B cell (primary cell): ENCODE measurements around the gene RDH13. TPM values are rescaled to one million over a fixed set of nuclear protein-coding genes. Genes with fewer than 3 reads are reported as not detected.

Experiments
- ATAC-seq: fragments of 200-7000 bp; cut with Tn5 transposase; one replicate; pipeline ENCODE4 v1.10.0; 2021; ENCODE audit warnings: low read depth, mild to moderate bottlenecking, moderate number of reproducible peaks, moderate library complexity
- CTCF ChIA-PET: fragments of 350-600 bp; sonication (Branson Sonifier 250); formaldehyde crosslinking; loops from one replicate; lab custom pipeline; 2021; ENCODE audit warnings: antibody characterized with exemption, inconsistent platforms; lab: Charles Lee
- POLR2A ChIA-PET: fragments of 350-600 bp; sonication (Branson Sonifier 250); formaldehyde crosslinking; loops from one replicate; lab custom pipeline; 2021; ENCODE audit warnings: antibody characterized with exemption; lab: Charles Lee
- DNase-seq: peaks from one replicate; pipeline ENCODE4 v3.0.0; 2013
- H2AFZ ChIP-seq: 2 replicates; pipeline ENCODE4 v1.6.1; 2012; ENCODE audit warnings: mild to moderate bottlenecking, low read depth, low read length; ENCODE audit not compliant: insufficient read depth, poor library complexity, severe bottlenecking
- H3K27ac ChIP-seq, 2 donors: 1 replicate in 1 of 2; 2 replicates in 1 of 2; pipeline ENCODE4 v1.5.1; 2012 to 2013; ENCODE audit warnings: low read length in 2 of 2, mild to moderate bottlenecking in 2 of 2, moderate library complexity in 1 of 2
- H3K27me3 ChIP-seq, 4 experiments: fragments of 200-600 bp in 1 of 4; sonication (generic) in 1 of 4; replicated peaks in 1 of 4; 1 replicate in 2 of 4; 2 replicates in 2 of 4; pipeline versions ENCODE4 v1.6.1 to v1.7.0; 2013 to 2016; ENCODE audit warnings: low read length in 3 of 4, mild to moderate bottlenecking in 2 of 4, mixed read lengths in 1 of 4, moderate library complexity in 1 of 4; ENCODE audit not compliant: insufficient read depth in 4 of 4, control insufficient read depth in 3 of 4; ENCODE audit errors: control extremely low read depth in 1 of 4
- H3K36me3 ChIP-seq, 2 experiments: replicated peaks in 1 of 2; 1 replicate in 1 of 2; 2 replicates in 1 of 2; pipeline versions ENCODE4 v1.6.1 to v1.7.1; 2013; ENCODE audit warnings: low read length in 1 of 2; ENCODE audit not compliant: insufficient read depth in 2 of 2, control insufficient read depth in 1 of 2; ENCODE audit errors: control extremely low read depth in 1 of 2, extremely low read depth in 1 of 2
- H3K4me1 ChIP-seq, 2 donors: fragments of 200-600 bp in 1 of 2; sonication (generic) in 1 of 2; 1 replicate in 1 of 2; 2 replicates in 1 of 2; pipeline versions ENCODE4 v1.5.1 to v1.6.1; 2013 to 2017; ENCODE audit warnings: low read length in 2 of 2; ENCODE audit not compliant: control insufficient read depth in 2 of 2, insufficient read depth in 2 of 2
- H3K4me2 ChIP-seq: replicated peaks from 2 replicates; pipeline ENCODE3; 2012; ENCODE audit warnings: mild to moderate bottlenecking, low read depth, low read length; ENCODE audit not compliant: poor library complexity, severe bottlenecking
- H3K4me3 ChIP-seq, 5 experiments: fragments of 200-600 bp in 1 of 5; sonication (generic) in 1 of 5; 1 replicate in 3 of 5; 2 replicates in 2 of 5; pipeline versions ENCODE4 v1.5.1 to v1.7.0; 2011 to 2016; ENCODE audit warnings: low read length in 4 of 5, mild to moderate bottlenecking in 4 of 5, low read depth in 2 of 5, control low read depth in 1 of 5, moderate library complexity in 1 of 5; ENCODE audit not compliant: insufficient read depth in 1 of 5; ENCODE audit errors: control extremely low read depth in 1 of 5, extremely low read depth in 1 of 5
- H3K79me2 ChIP-seq: fragments of 200-600 bp; sonication (generic); one replicate; pipeline ENCODE4 v1.6.0; 2016; ENCODE audit warnings: low read length; ENCODE audit not compliant: control insufficient read depth, insufficient read depth
- H3K9ac ChIP-seq: fragments of 200-600 bp; sonication (generic); 2 replicates; pipeline ENCODE4 v1.6.1; 2017; ENCODE audit warnings: mild to moderate bottlenecking, low read length, moderate library complexity
- H3K9me3 ChIP-seq, 3 donors: one replicate each; pipeline versions ENCODE4 v1.6.1 to v1.7.1; 2013; ENCODE audit warnings: low read length in 2 of 3; ENCODE audit not compliant: control insufficient read depth in 2 of 3, insufficient read depth in 1 of 3; ENCODE audit errors: control extremely low read depth in 1 of 3
- H4K20me1 ChIP-seq: 2 replicates; pipeline ENCODE4 v1.6.0; 2012; ENCODE audit warnings: mild to moderate bottlenecking, low read length; ENCODE audit not compliant: insufficient read depth, control insufficient read depth, poor library complexity, severe bottlenecking
- H3K27ac Mint-ChIP-seq: one replicate; pipeline ENCODE4 v1.8.0; 2021; ENCODE audit warnings: mixed read lengths
- H3K27me3 Mint-ChIP-seq: one replicate; pipeline ENCODE4 v1.8.0; 2021; ENCODE audit warnings: mixed read lengths
- H3K4me1 Mint-ChIP-seq: one replicate; pipeline ENCODE4 v1.8.0; 2021; ENCODE audit warnings: mixed read lengths
- H3K4me3 Mint-ChIP-seq: one replicate; pipeline ENCODE4 v1.8.0; 2021; ENCODE audit warnings: mixed read lengths
- H3K9me3 Mint-ChIP-seq: one replicate; pipeline ENCODE4 v1.8.0; 2022; ENCODE audit warnings: mixed read lengths; ENCODE audit not compliant: insufficient read depth
- CTCF ChIP-seq: fragments of 200-600 bp; IDR thresholded peaks from one replicate; pipeline ENCODE4 v1.8.0; 2022; ENCODE audit warnings: antibody characterized with exemption, mild to moderate bottlenecking
- EZH2 ChIP-seq: IDR thresholded peaks from 2 replicates; pipeline ENCODE4 v1.6.1; 2012; ENCODE audit warnings: borderline replicate concordance, low read depth, mild to moderate bottlenecking, moderate library complexity, low read length; ENCODE audit not compliant: insufficient read depth, poor library complexity, severe bottlenecking
- WGBS: methylation state at CpG from one replicate; pipeline ENCODE4 v1.1.5; 2013; ENCODE audit warnings: missing lambda C conversion rate; ENCODE audit not compliant: insufficient coverage; 5-methylcytosine and 5-hydroxymethylcytosine counted together
- intact Hi-C: fragments of 100-400 bp; cut with micrococcal nuclease; formaldehyde crosslinking; loops from one replicate; pipeline ENCODE4 v1.10.0; 2022
- polyA plus RNA-seq: library from polyadenylated mRNA; depleted of rRNA; stranded (reverse); fragments of >200 nt; gene quantifications from 2 replicates; pipeline ENCODE4 v1.2.3, GENCODE V29; 2012
- total RNA-seq, 2 donors: library from RNA; stranded (reverse); fragments of 120-200 nt in 1 of 2; gene quantifications; 1 replicate in 1 of 2; 2 replicates in 1 of 2; pipeline versions ENCODE4 v1.2.3 to v1.2.4, GENCODE V29; 2013 to 2022

Gene RDH13
- total and polyA plus RNA-seq, 2 donors (not counting 1 experiment from before 2014, with no cell fraction given): 17.5 to 20.4 TPM

GRCh38 chr19:55058781-55059610 is 4.0 kb downstream of the RDH13 start:
- 99% methylated on average over 16 of the region's 23 CpGs for WGBS
- Mint-ChIP-seq H3K4me3 (no peak overlapping the region), H3K27me3 (no peaks in the 10 kb centered on the region), H3K9me3 (no peaks in the 10 kb centered on the region), H3K4me1 (peaks cover 6% of the 10 kb centered on the region), H3K27ac (no peak overlapping the region)
- Histone ChIP-seq H3K27me3 (peaks cover 0 to 5% (median 0%) of the 10 kb centered on the region in 4 experiments), H4K20me1 (no peaks in the 10 kb centered on the region), H3K4me1 (peaks cover 7 to 13% of the 10 kb centered on the region in 2 donors), H3K79me2 (peaks cover 13% of the 10 kb centered on the region), H3K9me3 (peaks cover 0 to 21% (median 0%) of the 10 kb centered on the region in 3 donors), H3K4me3 (no peak overlapping the region), H3K36me3 (peaks cover 4 to 28% of the 10 kb centered on the region in 2 experiments), H3K4me2 (no peak overlapping the region), H3K9ac (no peak overlapping the region), H3K27ac (no peak overlapping the region), H2AFZ (no peak overlapping the region)
- DNase-seq: no peak
- TF ChIP-seq EZH2 (no peak), CTCF (no peak)
- POLR2A ChIA-PET: no interaction called here
- CTCF ChIA-PET: no interaction called here
- no peak for ATAC-seq
- intact Hi-C loops: no loop called here

GRCh38 chr19:55056827-55057226 is 6.1 kb downstream of the RDH13 start:
- H4K20me1 ChIP-seq: no peaks in the 10 kb centered on the region
- H3K27ac ChIP-seq: no peak overlapping the region
- intact Hi-C loops: no loop called here
- no peaks in the 10 kb centered on the region for H3K4me1 ChIP-seq
- CTCF ChIA-PET: no interaction called here
- peaks cover 3% of the 10 kb centered on the region for H3K79me2 ChIP-seq
- DNase-seq (no peak), ATAC-seq (no peak)
- no peak overlapping the region for H3K4me3 Mint-ChIP-seq
- no peaks in the 10 kb centered on the region for H3K9me3 Mint-ChIP-seq
- H3K27me3 Mint-ChIP-seq: no peaks in the 10 kb centered on the region
- H3K9me3 ChIP-seq: peaks cover 0 to 10% (median 0%) of the 10 kb centered on the region in 3 donors
- H3K36me3 ChIP-seq: peaks cover 4 to 36% of the 10 kb centered on the region in 2 experiments
- H3K4me3 ChIP-seq: no peak overlapping the region
- no peak overlapping the region for H3K9ac ChIP-seq
- WGBS: 93% methylated on average over 4 of the region's 9 CpGs
- no peak overlapping the region for H3K27ac Mint-ChIP-seq
- no peaks in the 10 kb centered on the region for H3K27me3 ChIP-seq
- H3K4me1 Mint-ChIP-seq: no peaks in the 10 kb centered on the region
- no peak overlapping the region for H2AFZ ChIP-seq
- POLR2A ChIA-PET: no interaction called here
- no peak overlapping the region for H3K4me2 ChIP-seq
- TF ChIP-seq EZH2: no peak
- no peak for TF ChIP-seq CTCF
